Measurements from ENCODE around the gene CHST15.

Gene CHST15

DNA sequence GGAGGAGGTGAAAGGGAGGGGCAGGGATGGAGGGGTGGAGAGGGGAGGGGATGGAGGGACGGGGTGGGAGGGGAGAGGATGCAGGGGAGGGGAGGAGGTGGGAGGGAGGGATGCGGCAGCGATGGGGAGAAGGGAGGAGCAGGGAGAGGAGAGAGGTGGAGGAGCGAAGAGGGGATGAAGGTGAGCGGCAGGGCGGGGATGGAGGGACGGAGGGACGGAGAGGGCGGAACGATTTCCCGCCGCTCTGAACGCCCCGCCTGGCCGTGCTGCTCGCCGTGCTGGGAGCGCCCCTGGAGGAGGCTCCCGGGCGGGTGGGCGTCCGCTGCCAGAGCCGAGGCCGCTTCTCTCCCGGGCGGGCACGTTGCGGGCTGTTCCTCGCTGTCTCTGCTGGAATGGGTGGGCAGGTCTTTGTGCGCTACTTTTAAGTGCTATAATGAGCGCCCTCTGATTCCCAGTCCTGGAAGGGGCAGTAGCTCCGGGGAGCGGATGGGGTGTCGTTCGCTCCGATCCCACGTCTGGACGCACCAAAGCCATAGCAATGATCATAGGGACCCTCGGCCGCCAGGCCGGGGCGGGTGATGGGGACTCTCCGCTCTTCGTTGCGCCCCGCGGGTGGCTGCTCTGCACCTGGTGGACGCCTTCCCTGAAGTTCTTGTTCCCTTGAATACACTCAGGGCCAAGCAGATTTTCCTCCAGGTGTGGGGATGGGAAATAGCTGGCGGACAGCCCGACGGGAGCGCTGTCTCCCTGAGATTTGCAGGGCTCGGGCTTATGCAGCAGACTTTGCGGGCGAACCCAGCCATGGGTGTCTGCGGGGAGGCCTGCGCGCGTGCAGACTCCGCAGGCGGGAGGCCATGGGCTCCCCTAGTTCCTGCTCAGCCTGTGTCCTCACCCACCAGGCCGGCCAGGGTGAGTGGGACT is 120.7 kb downstream of the CHST15 start:
- no peak for DNase-seq (ENCODE audit: low read depth in 2 of 3, low spot score in 2 of 3)

DNA sequence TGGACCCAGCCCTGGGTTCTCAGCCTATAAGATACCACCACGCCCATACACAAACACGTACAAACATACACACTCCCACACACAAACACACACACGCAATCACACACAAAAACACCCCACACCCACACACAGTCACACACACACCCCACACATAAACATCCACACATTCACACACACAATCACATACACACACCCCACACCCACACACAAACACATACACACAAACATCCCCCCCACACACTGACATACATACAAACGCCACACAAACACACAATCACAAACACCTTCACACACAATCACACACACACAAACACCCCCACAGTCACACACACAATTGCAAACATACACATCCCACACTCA is 122.5 kb downstream of the CHST15 start:
- no peak for DNase-seq (ENCODE audit: low read depth in 2 of 3, low spot score in 2 of 3)

DNA sequence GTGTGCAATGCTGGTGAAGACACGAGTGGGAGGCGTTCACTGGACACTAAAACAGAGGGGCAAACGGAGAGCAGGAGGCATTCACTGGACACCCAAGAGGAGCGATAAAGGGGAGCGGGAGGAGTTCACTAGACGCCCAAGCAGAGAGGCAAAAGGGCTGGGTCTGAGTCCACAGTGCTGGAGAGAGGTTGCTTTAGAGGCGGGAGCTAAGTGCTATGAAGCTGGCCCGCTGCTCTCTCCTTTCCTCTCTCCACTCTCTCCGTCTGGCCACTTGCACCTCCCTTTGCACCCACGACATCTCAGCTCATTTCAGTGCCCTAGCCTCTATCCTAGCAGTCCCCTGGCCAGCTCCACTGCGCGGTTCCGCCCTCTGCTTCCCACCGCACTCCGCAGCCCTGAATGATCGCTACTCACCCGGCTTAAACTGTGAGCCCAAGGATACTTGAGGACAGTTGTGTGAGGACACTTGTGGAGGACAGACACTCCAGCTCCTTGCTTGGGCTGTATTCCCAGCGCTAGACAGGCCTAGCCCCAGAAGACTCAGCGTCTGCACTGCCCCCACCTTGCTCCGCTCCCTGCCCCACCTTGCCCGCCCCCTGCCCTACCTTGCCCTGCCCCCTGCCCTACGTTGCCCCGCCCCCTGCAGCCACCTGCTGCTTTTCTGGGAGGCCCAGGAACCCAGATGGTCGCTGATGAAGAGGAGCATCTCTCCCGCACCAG is 123.0 kb downstream of the CHST15 start:
- no peak for DNase-seq (ENCODE audit: low read depth in 2 of 3, low spot score in 2 of 3)

DNA sequence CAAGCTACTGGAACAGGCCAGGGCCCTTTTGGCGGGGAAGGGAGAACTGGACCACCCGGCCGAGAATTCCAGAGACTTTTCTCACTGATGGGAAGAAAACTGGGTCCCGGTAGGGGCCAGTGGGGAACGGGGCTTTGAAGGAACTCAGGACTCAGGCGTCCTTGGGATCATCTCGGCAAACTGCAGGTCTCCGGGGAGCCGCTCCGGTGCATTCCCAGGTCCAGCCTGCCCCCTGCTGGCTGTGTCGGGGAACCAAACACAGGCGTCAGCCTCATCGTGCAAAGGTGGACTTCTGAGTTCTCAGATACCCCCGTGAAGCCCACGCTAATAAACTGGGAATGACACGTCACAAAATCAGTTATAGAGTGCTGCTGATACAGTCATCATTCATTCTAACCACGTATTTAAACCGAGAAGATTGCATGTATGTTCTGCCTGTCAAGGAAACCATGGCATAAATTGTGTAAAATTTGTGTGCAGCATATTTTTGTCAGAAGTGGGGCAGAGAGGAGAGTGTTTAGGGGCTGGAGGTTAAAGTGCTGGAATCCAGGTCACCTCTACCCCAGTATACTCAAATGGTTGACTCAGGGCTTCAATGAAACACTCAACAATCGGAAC is 125.7 kb downstream of the CHST15 start:
- DNase-seq (ENCODE audit: low read depth in 2 of 3, low spot score in 2 of 3) = peak in 2 of 3 experiments; percentile 38 to 43

DNA sequence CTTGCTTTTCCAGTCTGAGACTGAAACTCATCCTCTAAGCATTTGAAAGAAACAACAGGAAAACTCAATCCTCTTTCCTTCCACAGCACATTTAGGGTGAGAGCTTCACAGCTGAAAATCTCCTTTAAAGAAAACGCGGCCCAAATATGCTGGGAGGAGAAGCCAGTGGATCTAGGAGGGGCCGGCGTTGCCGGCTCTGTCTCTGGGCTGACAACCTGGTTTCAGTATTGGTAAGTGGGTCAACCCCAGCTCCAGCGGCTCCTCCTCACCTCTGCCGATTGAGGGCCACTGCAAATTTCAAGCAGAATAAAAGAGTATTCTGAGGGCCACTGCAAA is 126.5 kb downstream of the CHST15 start:
- DNase-seq (ENCODE audit: low read depth in 2 of 3, low spot score in 2 of 3) = no peak

DNA sequence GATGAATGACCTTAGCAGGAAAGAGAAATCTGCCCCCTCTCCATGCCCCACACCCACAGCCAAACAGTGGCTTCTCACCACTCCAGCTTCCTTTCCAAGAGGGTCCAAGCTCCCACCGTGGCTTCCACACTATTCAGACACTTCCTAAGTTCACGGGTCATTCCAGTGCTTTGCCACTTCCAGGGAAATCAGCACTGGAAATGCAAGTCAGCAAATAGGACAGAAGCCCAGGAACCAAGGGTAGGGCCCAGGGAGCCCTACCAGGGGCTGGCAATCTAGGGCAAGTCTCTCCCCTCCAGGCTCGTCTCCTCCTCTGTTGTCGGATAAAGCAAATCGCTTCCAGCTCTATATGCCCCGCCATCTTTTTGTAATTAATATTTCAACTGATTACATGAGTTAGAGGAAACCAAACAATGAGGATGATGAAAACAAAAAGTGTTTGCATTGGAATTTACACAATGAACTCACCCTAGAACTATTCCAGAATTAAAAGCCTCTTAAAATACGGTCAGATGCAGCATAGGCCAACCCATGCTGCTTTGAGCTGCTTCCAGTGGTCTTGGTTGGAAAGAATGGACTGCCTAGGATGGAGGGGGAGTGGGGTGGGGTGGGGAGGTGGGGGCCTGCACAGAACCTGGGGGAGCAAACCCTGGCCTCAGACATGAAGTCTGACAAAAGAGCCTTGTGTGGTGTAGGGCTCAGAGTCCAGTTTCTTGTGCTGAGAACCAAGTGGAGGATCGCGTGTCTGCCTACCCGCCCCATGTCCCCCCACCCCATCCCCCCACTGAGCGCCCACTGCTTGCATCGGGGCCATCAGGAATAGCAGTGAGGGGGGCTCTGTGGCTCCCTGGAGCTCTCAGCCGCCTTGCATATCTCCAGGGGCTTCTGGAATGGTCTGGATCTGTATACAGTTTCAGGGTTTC is 127.2 kb downstream of the CHST15 start:
- no peak for DNase-seq (ENCODE audit: low read depth in 2 of 3, low spot score in 2 of 3)

DNA sequence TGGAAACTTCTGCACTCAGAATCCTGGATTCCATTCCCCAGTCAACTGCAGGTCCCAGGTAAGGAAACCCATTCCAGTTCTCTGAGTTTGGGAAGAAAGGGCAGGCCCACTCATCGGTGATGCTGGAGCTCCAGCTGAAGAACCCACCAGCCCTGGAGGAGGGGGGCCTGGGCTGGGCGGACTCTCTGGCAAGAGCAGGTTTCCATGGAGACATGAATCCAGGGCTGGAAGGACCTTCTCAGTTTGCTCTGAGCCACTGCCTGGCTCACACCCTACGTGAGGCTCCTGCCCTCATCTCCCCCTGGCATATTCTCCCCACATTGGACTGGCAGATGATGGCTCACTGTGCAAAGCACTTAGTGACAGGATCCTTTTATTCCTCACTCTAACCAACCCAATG is 128.4 kb downstream of the CHST15 start:
- no peak for DNase-seq (ENCODE audit: low read depth in 2 of 3, low spot score in 2 of 3)

DNA sequence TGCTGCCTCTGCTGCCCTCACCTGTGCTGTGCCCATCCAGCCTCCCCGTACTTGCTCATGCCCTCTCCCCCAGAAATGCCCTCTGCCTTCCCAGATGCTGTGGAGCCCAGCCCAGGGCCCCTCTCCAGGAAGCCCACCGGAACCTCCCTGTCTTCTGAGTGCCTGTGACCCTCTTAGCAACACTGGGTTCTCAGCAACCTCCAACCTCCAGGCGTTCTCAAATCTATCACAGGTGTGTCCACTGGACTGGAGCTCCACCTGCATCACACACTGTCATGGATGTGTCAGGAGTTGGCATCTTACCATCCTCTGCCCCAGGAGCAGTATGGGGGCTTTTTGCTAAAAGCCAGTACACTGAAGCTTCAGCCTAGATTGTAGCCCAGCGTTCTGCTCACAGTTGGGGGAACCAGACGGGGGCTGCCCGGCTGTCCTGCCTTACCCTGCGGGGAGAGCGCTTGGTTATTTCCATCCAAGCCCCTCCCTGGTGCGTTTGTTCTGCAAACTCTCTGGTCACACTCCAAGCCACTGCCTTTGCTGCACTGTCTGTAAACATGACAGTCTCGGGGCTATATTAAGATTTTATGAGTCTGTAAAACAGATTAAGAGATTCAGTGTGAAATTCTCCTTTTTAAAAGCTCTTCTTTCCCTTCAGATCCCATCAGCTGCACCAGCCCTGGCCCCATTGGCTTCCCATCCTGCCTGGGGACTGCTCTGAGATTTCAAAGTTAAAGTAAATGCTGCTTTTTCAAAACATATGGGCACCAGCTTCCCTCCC is 130.5 kb downstream of the CHST15 start:
- no peak for DNase-seq (ENCODE audit: low read depth in 2 of 3, low spot score in 2 of 3)

DNA sequence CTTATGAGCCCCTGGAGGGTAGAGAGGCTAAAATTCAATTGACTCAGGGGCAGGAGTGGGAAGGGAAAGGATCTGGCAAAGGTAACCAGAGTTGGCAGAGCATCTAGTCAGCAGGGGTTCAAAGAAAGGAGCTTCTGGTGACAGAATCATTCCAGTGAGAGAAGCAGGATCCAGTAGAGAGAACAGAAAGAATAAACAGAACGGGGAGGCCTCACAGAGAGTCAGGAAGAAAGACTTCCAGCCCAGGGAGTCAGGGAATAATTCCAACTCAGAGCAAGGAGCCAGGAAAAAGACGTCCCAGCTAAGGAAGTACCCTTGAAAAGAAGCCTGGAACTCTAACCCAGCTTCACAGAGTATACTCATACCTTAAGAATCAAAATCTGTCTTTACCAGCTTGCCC is 135.2 kb downstream of the CHST15 start:
- DNase-seq (ENCODE audit: low read depth in 2 of 3, low spot score in 2 of 3) = no peak

Measured in activated CD8-positive, alpha-beta memory T cell treated with anti-CD3 and anti-CD28 coated beads for 48 hours (primary cell).